ENCODE results near the gene INPP5A.

GRCh38 chr10:132607491-132607890 is 69.9 kb downstream of the INPP5A start:
- no peak for TF ChIP-seq POLR2A (IDR thresholded peaks at IDR 0.05; ENCODE audit: low read depth, low read length)
- TF ChIP-seq POLR2AphosphoS5 (IDR thresholded peaks at IDR 0.05; ENCODE audit: low read depth, low read length): no peak
- no peak for TF ChIP-seq TAF1 (IDR thresholded peaks at IDR 0.05; ENCODE audit: low read depth, low read length)
